Tibial artery (tissue), 4 donors: ENCODE results near the gene MPRIP.

Source experiments
- DNase-seq, 2 donors: peaks; one replicate each; pipeline ENCODE4 v3.0.0-alpha.2; 2019
- H3K27ac ChIP-seq, 2 donors: fragments of 200-600 bp; sonication (generic) in 1 of 2; 1 replicate in 1 of 2; 2 replicates in 1 of 2; pipeline ENCODE4 v1.5.1; 2018 to 2019; ENCODE audit warnings: mild to moderate bottlenecking in 1 of 2
- H3K27me3 ChIP-seq, 2 donors: fragments of 200-600 bp; sonication (generic) in 1 of 2; one replicate each; pipeline versions ENCODE4 v1.5.1 to v1.6.0; 2016 to 2019
- H3K36me3 ChIP-seq, 3 donors: fragments of 200-600 bp; sonication (generic) in 2 of 3; one replicate each; pipeline ENCODE4 v1.5.1; 2016 to 2019; ENCODE audit warnings: mild to moderate bottlenecking in 2 of 3
- H3K4me1 ChIP-seq, 4 donors: fragments of 200-600 bp; sonication (generic) in 2 of 4; 1 replicate in 3 of 4; 2 replicates in 1 of 4; pipeline ENCODE4 v1.5.1; 2016 to 2019
- H3K4me3 ChIP-seq, 2 donors: fragments of 200-600 bp; sonication (generic) in 1 of 2; 1 replicate in 1 of 2; 2 replicates in 1 of 2; pipeline ENCODE4 v1.5.1; 2018 to 2019; ENCODE audit warnings: mild to moderate bottlenecking in 2 of 2
- H3K9me3 ChIP-seq, 3 donors: fragments of 200-600 bp; sonication (generic) in 1 of 3; one replicate each; pipeline ENCODE4 v1.5.1; 2016 to 2019
- CTCF ChIP-seq, 2 experiments: fragments of 200-600 bp in 1 of 2; fragments of 450-650 bp in 1 of 2; IDR thresholded peaks; one replicate each; pipeline ENCODE4 v1.5.1; 2017 to 2019; ENCODE audit warnings: antibody characterized with exemption in 2 of 2, mild to moderate bottlenecking in 1 of 2, moderate library complexity in 1 of 2
- intact Hi-C: fragments of 100-400 bp; cut with DNase I; formaldehyde crosslinking; loops from one replicate; pipeline ENCODE4 v1.15.0; 2023; ENCODE audit warnings: low total_unique reads

MPRIP gene

DNA sequence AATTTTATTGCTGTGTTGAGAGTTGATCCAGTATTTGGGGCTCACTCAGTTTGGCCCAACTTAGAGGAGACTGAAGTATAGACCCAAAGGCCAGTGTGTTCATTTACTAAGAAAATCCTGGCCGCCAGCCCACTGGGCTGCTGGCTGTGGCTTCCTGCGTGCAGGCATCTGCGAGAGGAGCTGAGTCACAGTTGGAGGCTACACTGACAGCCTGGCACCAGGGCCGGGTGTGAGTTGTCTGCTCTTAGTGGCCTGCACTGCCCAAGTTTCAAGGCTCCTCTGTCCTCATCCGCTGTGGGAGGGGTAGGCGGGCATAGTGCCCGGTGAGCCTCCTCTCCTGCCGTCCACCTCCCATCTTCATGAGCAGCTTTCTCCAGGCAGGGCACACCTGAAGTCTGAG, 109.7 kb downstream of the MPRIP start:
- Histone ChIP-seq H3K9me3 (no peaks in the 10 kb centered on the region), H3K4me1 (peaks cover 0 to 30% (median 20%) of the 10 kb centered on the region in 4 donors), H3K36me3 (peaks cover 60 to 89% (median 73%) of the 10 kb centered on the region in 3 donors), H3K27me3 (no peaks in the 10 kb centered on the region), H3K27ac (peak overlapping the region; percentile 34 to 81), H3K4me3 (no peak overlapping the region)
- peak; percentile 96 to 98 for DNase-seq
- no peak for TF ChIP-seq CTCF (IDR thresholded peaks at IDR 0.05)
- intact Hi-C loops, result loop anchor here (5.0 kb wide), 1 partner anchor 85 kb away; the partner anchor contains the start of gene FLCN

GRCh38 chr17:17152385-17152784, 110.1 kb downstream of the MPRIP start:
- no peaks in the 10 kb centered on the region for H3K9me3 ChIP-seq
- peak in 1 of 2 donors; percentile 80 for DNase-seq
- H3K4me1 ChIP-seq, result peaks cover 0 to 30% (median 20%) of the 10 kb centered on the region in 4 donors
- H3K27ac ChIP-seq, result peak overlapping the region; percentile 34 to 81
- intact Hi-C loops, result loop anchor here (5.0 kb wide), 1 partner anchor 85 kb away; the partner anchor contains the start of gene FLCN
- no peak for TF ChIP-seq CTCF (IDR thresholded peaks at IDR 0.05)
- no peaks in the 10 kb centered on the region for H3K27me3 ChIP-seq
- H3K36me3 ChIP-seq, result peaks cover 60 to 89% (median 73%) of the 10 kb centered on the region in 3 donors
- H3K4me3 ChIP-seq, result no peak overlapping the region

DNA sequence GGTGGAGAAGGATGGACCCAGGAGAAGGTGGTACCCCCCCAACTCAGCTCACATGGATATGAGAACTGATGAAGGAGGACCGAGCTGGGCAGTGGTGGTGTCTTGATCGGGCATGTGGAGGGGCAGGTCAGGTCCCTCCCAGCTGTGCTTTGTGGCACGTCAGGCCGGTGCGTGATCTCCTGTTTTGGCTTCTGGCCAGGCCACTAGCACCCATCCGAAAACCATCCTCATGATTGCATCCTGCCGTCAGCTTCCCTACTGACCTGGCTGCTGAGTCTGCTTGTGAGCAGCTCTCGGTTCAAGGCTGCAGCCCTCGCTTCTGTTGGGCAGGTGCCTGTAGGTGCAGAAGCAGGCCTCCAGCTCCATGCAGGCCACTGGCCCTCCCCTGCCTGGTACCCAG, 110.8 kb downstream of the MPRIP start:
- Histone ChIP-seq H3K9me3 (no peaks in the 10 kb centered on the region), H3K4me1 (peaks cover 0 to 30% (median 20%) of the 10 kb centered on the region in 4 donors), H3K4me3 (no peak overlapping the region), H3K27ac (peak overlapping the region; percentile 34 to 81), H3K36me3 (peaks cover 60 to 89% (median 73%) of the 10 kb centered on the region in 3 donors), H3K27me3 (no peaks in the 10 kb centered on the region)
- no peak for TF ChIP-seq CTCF (IDR thresholded peaks at IDR 0.05)
- DNase-seq, result no peak
- intact Hi-C loops, result loop anchor here (5.0 kb wide), 1 partner anchor 84 kb away; the partner anchor contains the start of gene FLCN

DNA sequence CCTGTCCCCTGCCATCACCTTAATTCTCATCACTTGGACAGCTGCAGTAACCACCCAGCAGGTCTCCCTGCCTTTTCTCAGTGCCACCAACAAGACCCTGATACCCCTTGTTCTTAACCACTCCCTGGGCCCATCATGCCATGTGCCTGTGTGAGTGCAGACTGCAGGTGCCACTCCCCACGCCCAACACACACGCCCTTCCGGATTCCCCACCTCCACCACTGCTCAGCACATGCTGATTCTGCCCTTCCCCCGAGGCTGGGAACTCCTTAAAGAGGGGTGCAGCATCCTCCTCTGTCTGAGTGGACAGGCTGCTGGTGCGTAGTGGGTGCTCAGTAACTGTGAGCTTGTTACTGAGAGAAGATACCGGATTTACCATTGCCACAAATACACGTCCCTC, 111.5 kb downstream of the MPRIP start:
- no peaks in the 10 kb centered on the region for H3K27me3 ChIP-seq
- intact Hi-C loops, result loop anchor here (5.0 kb wide), 1 partner anchor 84 kb away; the partner anchor contains the start of gene FLCN
- peaks cover 64 to 89% (median 74%) of the 10 kb centered on the region in 3 donors for H3K36me3 ChIP-seq
- H3K4me1 ChIP-seq, result peaks cover 0 to 30% (median 20%) of the 10 kb centered on the region in 4 donors
- no peak overlapping the region for H3K27ac ChIP-seq
- no peak for TF ChIP-seq CTCF (IDR thresholded peaks at IDR 0.05)
- no peaks in the 10 kb centered on the region for H3K9me3 ChIP-seq
- H3K4me3 ChIP-seq, result no peak overlapping the region
- DNase-seq, result no peak

- intact Hi-C loops, result loop anchor here (5.0 kb wide), 1 partner anchor 83 kb away; the partner anchor contains the start of gene FLCN
- Histone ChIP-seq H3K36me3 (peaks cover 72 to 90% (median 79%) of the 10 kb centered on the region in 3 donors), H3K9me3 (no peaks in the 10 kb centered on the region), H3K4me3 (no peak overlapping the region), H3K27me3 (no peaks in the 10 kb centered on the region), H3K27ac (no peak overlapping the region), H3K4me1 (peaks cover 0 to 30% (median 20%) of the 10 kb centered on the region in 4 donors)
- TF ChIP-seq CTCF (IDR thresholded peaks at IDR 0.05), result no peak
- DNase-seq, result no peak
These were observed 112.3 kb downstream of the MPRIP start for GRCh38 chr17:17154556-17154955.
